HG03442 (cell line): ENCODE results near the gene MACF1.
"Not testable (repeated sequence)": the region's sequence is repeated elsewhere in the genome, so short reads cannot be mapped to it uniquely, and the experiment has no call there.

Experiments
- ATAC-seq: cut with Tn5 transposase; IDR thresholded peaks from one replicate; pipeline ENCODE4 v1.9.1; 2021; ENCODE audit warnings: mild to moderate bottlenecking, moderate library complexity; ENCODE audit not compliant: unreplicated experiment

MACF1 gene

DNA sequence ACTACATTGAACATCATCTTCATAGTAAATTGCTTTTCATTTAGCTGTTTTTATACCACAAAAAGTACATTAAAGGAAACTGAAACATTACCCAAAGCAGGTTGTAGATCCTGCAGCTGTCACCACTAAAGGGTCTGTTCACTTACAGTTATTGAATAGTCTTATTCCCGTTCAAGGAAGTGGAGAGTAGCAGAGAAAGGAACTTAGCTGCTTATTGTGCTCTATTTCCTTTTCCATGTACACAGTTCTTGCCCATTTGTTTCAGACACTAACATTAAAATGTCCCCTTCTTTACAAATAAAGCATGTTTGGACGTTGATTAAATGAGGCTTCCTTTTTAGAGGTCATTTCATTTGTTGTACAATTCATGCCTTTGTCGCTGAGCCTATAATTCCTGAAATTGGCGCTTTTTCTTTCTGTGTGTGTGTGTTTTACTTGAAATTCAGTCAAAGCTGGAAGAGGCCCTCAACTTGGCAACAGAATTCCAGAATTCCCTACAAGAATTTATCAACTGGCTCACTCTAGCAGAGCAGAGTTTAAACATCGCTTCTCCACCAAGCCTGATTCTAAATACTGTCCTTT is 242.6 kb downstream of the MACF1 start:
- ATAC-seq, result no peak

DNA sequence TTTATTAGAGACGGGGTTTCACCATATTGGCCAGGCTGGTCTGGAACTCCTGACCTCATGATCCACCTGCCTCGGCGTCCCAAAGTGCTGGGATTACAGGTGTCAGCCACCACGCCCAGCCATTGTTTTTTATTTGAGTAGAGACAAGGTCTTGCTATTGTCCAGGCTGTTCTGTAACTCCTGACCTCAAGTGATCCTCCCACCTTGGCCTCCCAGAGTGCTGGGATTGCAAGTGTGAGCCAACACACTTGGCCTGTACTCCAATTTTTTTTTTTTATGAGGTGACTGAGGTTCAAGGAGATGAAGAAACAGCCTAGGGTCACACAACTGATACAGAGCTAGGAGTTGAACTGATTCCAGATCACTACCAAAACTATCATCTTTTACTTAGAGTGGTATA is 245.5 kb downstream of the MACF1 start:
- not testable (repeated sequence) for ATAC-seq

DNA sequence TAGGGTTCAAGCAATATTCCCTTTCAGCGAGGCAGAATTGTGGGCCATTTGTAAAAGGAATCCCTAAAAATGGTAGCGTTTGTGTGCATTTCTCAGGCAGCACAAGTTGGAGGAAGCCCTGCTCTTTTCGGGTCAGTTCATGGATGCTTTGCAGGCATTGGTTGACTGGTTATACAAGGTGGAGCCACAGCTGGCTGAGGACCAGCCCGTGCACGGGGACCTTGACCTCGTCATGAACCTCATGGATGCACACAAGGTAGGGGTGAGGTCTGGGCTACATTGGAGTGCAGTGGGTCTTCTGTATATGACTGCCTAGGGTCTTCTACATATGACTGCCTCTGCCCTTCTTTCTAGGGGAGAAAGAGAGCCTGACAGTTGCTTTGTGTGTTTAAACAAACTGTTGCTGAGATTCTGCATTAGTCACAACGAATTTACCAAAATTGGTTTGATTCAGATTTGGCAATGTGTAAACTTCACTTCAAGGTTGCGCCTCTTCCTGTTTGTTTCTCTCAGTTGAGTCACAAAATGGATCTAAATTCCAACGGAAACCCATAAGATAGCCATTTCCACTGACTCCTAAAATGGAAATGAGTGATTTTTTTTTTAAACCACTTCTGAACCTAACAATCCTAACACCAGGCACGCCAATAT is 246.6 kb downstream of the MACF1 start:
- ATAC-seq, result no peak

DNA sequence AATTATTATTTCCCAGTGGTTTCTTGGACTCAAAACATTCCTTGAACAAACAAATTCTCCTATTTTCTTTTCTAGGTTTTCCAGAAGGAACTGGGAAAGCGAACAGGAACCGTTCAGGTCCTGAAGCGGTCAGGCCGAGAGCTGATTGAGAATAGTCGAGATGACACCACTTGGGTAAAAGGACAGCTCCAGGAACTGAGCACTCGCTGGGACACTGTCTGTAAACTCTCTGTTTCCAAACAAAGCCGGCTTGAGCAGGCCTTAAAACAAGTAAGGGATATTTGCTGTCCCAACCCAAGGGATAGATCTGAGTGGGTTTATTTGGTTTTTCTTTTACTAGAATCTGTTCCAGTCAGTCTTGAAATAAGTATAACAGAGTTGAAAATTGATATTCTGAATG is 247.6 kb downstream of the MACF1 start:
- no peak for ATAC-seq

DNA sequence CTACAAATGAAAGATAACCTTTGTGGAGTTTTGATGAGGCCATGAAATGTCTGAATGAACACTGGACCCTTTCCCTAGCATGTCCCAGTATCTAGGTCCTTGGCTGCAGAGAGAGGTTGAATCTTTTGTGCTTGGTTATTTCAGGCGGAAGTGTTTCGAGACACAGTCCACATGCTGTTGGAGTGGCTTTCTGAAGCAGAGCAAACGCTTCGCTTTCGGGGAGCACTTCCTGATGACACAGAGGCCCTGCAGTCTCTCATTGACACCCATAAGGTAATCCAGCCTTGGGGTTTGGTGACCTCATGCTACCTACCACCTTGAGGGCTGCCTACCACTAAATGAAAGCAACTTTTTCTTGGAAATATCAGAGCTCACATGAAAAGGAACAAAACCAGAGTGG is 248.0 kb downstream of the MACF1 start:
- ATAC-seq, result no peak

DNA sequence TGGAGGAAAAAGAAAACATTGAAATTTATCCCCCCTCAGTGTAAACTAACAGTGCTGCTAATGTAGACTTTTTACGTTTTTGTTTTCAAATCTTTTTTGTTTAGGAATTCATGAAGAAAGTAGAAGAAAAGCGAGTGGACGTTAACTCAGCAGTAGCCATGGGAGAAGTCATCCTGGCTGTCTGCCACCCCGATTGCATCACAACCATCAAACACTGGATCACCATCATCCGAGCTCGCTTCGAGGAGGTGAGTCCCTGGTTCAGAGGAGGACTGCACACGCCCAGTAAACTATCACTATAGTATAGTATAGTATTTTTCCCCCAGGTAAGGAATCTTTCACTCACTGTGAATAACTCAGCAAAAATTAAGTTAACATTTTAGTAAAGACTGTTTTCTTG is 249.1 kb downstream of the MACF1 start:
- no peak for ATAC-seq

DNA sequence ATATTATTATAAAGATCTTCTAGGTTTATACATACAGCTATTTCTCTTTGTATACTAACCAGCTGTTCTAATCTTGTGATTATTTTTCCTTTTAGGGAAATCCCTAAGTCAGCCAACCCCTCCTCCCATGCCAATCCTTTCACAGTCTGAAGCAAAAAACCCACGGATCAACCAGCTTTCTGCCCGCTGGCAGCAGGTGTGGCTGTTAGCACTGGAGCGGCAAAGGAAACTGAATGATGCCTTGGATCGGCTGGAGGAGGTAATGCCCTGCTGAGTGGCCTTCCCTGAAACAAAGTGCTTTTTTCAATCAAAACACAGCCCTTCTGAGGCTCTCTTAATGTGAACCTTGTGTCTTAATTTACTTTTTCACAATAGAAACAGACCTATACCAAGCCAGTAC is 254.5 kb downstream of the MACF1 start:
- ATAC-seq, result no peak

DNA sequence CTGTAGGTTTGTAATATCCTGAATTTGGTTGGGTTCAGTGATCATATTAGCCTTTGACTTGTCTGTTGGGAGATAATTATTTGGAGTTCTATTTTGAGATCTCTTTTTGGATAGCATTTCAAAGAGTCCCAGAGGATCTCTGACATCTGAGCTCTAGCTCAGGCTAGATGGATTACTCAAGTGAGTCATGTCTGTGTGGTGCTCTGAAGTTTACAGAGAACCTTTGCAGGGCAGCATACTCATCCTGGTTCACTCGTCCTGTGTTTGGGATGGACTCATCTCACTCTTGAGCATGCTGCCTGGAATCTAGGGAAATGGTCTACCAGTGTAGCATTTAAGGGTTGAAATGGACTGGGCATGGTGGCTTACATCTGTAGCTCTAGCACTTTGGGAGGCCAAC is 257.6 kb downstream of the MACF1 start:
- ATAC-seq, result no peak

DNA sequence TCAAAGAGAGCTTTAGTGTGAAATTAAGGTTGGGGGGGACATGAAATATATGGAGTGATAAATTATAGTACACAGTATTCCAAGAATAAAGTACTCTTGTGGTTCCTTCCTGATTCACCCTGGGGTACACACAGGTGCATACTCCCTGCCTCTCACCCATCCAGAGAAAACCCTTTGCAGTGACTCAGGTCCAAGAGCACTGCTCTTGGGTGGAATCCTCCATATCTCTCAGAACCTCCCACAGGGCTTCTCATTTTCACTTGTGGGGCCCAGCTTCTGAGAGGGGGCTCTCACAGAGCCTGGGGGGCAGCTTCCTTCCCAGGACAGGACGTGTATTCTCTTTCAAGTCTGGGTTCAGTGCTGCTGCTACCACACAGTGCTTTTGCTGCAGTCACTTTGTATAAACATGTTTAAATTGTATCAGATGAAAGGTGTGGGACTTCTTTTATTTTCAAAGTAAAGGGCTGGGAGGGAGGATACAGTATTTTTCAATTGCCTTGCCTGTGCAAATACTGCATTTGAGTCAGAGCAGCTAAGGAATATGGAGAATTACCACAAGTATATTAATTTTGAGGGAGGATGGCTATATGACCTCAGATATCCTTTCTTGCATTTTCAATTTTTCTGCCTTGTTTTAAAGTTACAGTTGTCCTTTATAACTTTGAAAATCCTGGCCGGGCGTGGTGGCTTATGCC is 262.1 kb downstream of the MACF1 start:
- ATAC-seq, result no peak

DNA sequence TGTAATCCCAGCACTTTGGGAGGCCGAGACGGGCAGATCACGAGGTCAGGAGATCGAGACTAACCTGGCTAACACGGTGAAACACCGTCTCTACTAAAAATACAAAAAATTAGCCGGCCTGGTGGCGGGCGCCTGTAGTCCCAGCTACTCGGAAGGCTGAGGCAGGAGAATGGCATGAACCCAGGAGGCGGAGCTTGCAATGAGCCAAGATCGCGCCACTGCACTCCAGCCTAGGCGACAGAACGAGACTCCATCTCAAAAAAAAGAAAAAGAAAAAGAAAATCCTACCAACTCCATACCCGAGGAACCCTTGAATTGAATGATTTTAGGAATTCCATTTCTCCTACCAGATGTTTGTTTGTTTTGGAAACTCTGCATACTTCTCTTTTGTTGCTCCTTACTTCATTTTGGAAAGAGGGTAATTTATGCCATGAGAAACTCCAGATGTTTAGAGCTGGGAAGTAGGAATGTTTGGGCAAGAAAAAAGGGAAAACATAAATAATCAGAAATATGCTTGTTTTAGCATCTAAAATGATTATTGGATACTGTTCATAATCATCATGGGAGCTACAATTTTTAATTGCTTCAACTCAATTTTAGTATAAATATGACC is 262.7 kb downstream of the MACF1 start:
- not testable (repeated sequence) for ATAC-seq

DNA sequence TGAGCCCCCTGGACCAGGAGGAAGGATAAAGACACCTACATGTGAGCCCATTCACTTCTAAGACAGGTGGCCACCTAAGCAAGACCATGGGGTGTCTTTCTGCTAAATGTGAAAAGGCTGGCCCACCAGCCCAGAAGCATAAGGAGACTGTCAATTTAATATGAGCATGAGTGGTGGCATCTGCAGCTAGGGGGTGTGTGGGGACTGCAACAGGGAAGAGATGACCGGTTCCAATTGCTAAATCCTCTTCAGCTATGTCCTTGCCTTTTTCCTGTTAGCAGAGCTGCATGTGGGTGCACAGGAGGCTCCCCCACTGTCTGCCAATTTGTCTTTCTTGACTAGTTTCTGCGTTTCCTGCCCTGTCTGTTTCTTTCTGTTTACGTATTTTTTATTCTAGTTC is 264.7 kb downstream of the MACF1 start:
- no peak for ATAC-seq

DNA sequence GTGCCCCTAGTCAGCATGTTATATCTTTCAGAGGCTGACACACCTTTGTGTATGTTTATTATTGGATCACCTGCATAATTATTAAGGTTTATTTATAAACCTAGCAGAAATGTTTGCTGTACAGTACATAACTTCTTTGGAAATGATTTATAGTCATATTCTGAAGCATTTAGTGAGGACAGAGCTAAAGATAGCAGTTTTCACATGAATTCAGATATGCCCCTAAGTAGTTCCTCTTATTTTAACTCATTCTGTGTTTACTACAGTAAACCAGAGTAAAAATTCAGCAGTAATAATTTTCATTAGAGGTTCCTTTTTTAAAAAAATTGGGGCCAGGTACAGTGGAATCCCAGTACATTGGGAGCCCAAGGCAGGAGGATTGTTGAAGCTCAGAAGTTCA is 265.5 kb downstream of the MACF1 start:
- ATAC-seq, result no peak

DNA sequence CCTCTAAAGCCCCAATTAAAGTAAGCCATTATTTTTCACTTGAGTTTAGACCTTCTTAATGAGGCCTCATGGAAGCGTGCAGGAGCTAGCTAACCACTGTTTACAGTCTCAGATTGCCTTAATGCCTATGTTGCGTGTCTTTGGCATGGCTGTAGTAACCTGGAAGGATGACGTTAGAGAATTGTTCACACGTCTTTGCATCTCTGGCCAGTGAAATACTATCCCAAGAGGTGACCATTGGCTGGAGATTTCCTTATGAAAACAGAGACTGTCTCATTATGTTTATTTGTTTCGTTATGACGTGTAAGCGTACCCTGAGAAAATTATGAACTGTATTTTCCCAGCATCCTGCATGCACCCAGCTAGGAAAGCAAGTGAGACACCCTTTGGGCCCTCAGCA is 268.3 kb downstream of the MACF1 start:
- no peak for ATAC-seq

DNA sequence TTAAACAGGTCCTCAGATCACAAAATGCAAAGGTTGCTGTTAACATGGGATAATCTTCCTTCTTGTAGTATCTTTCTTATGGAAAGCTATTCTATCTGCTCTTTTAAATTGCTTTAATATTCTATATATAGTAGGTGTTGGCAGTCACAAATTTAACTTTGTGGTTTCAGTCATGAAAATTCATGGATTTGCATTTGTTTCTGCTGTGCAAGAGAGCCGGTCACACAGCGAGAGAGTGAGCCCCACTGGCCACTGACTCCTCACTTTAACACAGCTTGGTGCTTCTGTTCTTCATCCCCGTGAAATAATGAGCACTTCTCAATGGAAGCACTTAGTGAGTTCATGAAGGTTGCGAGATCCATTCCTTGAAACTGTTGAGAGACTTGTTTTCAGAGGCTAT is 268.8 kb downstream of the MACF1 start:
- ATAC-seq, result no peak

DNA sequence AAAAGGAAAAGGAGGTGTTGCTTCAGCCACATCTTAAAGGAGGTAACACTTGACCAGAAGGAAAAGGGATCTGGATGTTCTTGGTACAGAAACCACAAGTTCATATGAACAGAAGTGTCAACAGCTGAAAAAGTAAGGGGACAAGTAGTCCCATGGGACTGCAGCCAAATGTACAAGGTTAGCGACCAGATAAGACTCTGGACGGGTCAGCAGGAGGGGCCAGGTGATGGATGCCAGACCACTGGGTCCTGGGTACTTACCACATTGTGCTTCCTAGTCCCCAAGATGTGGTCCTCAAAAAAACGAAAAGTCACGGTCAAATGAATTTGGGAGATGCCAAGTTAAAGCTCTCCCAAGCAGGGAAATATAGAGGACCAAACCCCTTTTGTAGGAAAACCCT is 270.3 kb downstream of the MACF1 start:
- ATAC-seq, result no peak

DNA sequence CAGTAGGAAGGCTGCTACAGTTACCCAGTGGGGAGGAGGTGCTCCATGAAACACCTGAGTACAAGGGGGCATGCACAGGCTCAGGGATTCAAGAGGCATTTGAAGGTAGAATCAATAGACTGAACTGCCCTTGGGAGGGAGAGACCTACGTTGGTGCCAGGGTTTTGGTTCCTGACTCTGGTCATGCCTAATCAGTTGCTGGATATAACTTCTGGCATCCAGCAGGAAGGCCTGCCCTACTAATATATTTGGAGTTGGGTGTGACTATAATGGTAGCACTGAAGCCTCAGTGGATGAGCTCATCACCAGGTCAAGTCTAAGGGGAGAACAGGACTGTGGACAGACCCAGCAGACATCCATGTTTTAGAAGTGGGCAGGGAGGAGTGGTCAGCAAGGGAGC is 271.1 kb downstream of the MACF1 start:
- ATAC-seq, result not testable (repeated sequence)

DNA sequence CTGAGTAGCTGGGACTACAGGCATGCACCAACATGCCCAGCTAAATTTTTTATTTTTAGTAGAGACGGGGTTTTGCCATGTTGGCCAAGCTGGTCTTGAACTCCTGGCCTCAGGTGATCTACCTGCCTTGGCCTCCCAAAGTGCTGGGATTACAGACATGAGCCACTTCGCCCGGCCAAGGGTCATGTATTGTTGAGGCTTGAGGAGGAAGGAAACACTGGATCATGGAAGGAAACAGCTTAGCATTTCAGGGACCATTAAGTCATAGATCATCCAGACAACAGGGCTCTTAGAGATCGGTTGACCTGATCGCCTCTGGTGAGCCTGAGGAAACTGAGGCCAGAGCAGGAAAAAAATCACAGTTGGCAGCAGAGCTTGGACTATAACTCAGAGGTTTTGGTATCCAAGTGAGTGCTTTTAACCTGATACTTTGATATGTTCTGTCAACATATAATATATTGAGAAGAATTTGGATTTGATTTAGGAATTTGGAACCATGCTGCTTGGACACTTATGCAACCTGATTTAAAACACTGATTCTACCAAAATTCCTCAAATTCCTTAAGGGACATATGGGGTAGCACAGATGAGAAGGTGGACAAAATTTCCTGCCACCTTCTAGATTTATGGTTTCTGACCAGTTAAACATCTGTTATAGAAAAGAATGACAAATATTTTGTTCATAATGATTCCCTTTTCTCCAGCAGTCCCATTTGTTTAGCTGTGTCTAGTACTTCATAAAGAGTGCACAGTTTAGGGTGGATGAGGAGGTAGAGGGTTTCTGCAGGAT is 273.8 kb downstream of the MACF1 start:
- no peak for ATAC-seq

DNA sequence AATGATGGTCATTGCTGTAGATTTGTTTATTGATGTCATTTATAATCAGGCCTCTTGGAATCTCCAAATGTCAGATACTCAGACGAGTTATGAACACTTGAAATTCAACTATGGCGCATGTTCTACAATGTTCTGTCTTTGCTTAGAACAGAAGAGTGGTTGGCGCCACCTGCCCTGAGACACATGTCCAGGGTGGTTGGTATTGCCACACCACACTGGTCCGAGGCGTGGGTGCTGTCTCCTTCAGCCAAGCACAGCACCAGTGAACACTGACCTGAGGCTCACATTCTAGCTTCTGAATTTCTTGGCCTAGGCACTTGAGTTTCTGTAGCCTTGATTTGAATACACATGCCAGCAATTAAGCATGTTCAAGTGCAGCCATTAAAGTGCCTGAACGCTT is 276.8 kb downstream of the MACF1 start:
- no peak for ATAC-seq

DNA sequence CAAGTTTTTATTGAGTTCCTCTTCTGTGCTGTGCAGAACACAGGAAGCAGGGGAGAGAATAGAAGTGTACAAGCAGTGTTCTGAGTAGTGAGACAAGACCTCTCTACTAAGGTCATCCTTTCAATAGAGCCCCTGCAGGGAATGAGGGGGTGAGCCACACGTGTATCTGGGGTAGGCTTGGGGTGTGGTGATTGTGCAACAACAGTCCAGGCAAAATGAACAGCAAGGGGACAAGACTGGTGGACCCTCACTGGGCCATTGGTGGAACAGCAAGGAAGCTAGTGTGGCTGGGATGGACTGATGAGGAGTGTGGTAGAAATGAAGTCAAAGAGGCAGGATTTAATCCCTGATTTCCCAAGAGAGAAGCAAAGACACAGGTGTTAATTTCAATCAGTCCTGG is 278.8 kb downstream of the MACF1 start:
- ATAC-seq, result no peak

DNA sequence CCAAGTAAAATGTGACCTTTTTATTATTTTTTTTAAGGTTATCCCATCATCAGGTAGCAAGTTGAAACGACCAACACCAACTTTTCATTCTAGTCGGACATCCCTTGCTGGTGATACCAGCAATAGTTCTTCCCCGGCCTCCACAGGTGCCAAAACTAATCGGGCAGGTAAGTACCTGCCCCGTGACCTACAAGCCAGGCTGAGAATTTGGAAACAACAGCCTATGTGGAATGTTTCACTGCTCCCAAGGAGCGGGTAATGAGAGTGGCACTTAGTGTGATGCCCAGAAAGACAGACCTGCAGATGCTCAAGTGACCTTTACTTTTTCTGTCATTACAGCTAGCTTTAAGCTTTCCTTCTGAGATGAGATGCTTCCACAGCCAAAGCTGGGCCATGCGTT is 280.1 kb downstream of the MACF1 start:
- no peak for ATAC-seq

DNA sequence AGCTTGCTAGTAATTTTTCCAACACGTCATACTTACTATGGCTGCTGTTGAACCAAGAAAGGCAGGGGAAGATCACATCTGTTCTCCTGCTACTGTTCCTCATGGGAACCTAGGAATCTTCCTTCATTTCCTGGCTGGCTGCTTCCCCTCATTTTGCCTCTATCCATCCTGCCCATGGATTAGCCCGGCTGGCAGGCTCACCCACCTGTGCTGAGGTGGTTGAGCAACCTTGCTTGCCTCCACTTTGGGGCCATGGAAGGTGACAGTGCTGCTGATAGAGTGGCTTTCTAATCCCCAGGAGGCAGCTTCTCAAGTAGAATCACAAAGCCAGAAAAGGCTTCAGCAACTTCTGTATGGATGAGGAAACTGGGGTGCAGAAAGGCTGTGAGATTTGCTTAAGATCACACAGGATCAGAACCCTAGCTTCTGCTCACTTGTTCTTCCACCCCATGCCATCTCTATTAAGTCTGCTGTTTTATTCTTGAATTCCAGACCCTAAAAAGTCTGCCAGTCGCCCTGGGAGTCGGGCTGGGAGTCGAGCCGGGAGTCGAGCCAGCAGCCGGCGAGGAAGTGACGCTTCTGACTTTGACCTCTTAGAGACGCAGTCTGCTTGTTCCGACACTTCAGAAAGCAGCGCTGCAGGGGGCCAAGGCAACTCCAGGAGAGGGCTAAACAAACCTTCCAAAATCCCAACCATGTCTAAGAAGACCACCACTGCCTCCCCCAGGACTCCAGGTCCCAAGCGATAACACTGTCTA is 280.7 kb downstream of the MACF1 start:
- ATAC-seq, result no peak
